BJ (cell line): ENCODE measurements around the gene CEP192. TPM values are rescaled to one million over a fixed set of nuclear protein-coding genes. Genes with fewer than 3 reads are reported as not detected.
"Not testable (repeated sequence)": the region's sequence is repeated elsewhere in the genome, so short reads cannot be mapped to it uniquely, and the experiment has no call there.

ENCODE experiments used
- CTCF ChIA-PET: fragments of 350-600 bp; formaldehyde crosslinking; extraction: SDS; loops from one replicate; lab custom pipeline; 2021; ENCODE audit warnings: antibody characterized with exemption, inconsistent platforms; lab: Yijun Ruan, JAX
- POLR2A ChIA-PET: fragments of 300-600 bp; sonication (Branson Sonifier 250); formaldehyde crosslinking; extraction: SDS; loops from one replicate; lab custom pipeline; 2021; ENCODE audit warnings: antibody characterized with exemption; lab: Charles Lee
- DNase-seq: peaks from one replicate; pipeline ENCODE4 v3.0.0-alpha.2; 2011; ENCODE audit warnings: low read depth
- H3K27me3 ChIP-seq: 2 replicates; pipeline ENCODE4 v1.6.0; 2011; ENCODE audit warnings: low read length; ENCODE audit not compliant: control insufficient read depth, insufficient read depth
- H3K36me3 ChIP-seq: 2 replicates; pipeline ENCODE4 v1.5.1; 2011; ENCODE audit warnings: low read length; ENCODE audit not compliant: control insufficient read depth, insufficient read depth
- H3K4me3 ChIP-seq: 2 replicates; pipeline ENCODE4 v1.5.1; 2011; ENCODE audit warnings: low read depth, mild to moderate bottlenecking, control low read depth, low read length
- polyA plus RNA-seq: library from polyadenylated mRNA; depleted of rRNA; stranded (reverse); fragments of >200 nt; gene quantifications from 2 replicates; pipeline ENCODE4 v1.2.3, GENCODE V29; 2011
- TF ChIP-seq, protein P1 (sequence below): IDR thresholded peaks from 2 replicates; pipeline ENCODE4 v1.5.1; 2011; ENCODE audit warnings: low read depth, mild to moderate bottlenecking, control low read depth, inconsistent platforms, low read length, moderate library complexity; ENCODE audit not compliant: insufficient read depth

CEP192 gene
- polyA plus RNA-seq, 1 experiment, result 13.3 TPM

DNA sequence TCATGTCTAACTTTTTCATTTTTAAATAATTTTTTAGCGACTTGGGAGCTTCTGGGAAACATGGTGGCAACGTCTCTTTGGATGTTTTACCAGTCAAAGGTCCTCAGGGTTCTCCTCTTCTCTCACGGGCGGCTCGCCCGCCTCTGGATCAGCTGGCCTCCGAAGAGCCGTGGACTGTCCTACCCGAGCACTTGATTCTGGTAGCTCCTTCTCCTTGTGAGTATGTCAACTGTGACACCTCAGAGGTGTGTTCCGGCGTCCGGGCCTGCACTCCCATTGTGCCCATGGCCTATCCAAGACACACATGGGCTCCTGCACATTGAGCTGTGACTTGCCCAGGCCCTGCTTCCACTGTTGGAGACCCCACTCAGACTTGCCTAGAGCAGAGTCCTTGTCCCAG, 104.3 kb downstream of the CEP192 start:
- DNase-seq, result no peak
- TF ChIP-seq, protein P1, sequence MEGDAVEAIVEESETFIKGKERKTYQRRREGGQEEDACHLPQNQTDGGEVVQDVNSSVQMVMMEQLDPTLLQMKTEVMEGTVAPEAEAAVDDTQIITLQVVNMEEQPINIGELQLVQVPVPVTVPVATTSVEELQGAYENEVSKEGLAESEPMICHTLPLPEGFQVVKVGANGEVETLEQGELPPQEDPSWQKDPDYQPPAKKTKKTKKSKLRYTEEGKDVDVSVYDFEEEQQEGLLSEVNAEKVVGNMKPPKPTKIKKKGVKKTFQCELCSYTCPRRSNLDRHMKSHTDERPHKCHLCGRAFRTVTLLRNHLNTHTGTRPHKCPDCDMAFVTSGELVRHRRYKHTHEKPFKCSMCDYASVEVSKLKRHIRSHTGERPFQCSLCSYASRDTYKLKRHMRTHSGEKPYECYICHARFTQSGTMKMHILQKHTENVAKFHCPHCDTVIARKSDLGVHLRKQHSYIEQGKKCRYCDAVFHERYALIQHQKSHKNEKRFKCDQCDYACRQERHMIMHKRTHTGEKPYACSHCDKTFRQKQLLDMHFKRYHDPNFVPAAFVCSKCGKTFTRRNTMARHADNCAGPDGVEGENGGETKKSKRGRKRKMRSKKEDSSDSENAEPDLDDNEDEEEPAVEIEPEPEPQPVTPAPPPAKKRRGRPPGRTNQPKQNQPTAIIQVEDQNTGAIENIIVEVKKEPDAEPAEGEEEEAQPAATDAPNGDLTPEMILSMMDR, result no peak
- CTCF ChIA-PET, result interaction anchor here (1.2 kb wide), 1 partner anchor 14 kb away, joined by 3 read pairs; no protein-coding TSS in a partner anchor
- no peaks in the 10 kb centered on the region for H3K27me3 ChIP-seq
- H3K36me3 ChIP-seq, result peaks cover 8% of the 10 kb centered on the region
- no peak overlapping the region for H3K4me3 ChIP-seq
- POLR2A ChIA-PET, result no interaction called here

DNA sequence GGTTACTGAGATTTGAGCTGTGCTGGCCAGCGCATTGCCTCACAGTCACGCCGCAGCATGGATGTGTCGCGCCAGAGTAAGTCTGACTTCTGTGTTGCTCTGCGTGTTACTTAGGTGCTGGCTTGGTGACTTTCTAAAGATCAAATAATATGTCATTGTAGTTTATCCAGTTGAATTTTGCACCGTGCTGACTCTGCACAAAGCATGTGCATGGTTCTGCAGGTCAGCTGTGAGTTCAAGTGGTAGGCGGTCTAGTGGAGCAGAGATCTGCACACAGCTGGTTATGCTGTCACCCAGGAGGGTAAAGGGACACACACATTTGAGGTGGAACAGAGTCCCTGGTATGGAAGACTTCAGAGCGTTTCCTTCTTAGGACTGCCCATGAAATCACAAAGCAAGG, 105.1 kb downstream of the CEP192 start:
- H3K27me3 ChIP-seq, result no peaks in the 10 kb centered on the region
- ChIA-PET POLR2A (no interaction called here), CTCF (interaction anchor here (1.2 kb wide), 1 partner anchor 15 kb away, joined by 3 read pairs; no protein-coding TSS in a partner anchor)
- TF ChIP-seq, protein P1, result no peak
- DNase-seq, result no peak
- H3K4me3 ChIP-seq, result no peak overlapping the region
- peaks cover 7% of the 10 kb centered on the region for H3K36me3 ChIP-seq

DNA sequence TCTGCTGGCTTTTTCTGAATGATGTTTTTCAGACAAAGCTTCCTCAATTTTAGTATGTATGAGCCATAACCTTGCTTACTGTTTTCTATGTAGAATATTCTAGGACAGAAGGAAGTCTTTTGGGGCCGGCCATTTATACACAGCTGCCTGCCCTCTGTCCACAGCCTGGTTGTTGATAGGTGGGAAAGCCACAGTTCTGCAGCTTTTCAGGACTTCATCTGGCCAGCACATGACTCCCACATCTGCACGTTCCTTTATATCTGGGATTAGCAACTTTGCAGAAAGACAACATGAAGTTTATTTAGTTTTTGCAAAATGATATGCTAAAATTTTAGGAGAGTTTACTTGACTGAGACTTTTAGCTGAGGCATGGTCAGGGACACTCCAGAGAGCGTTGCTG, 105.6 kb downstream of the CEP192 start:
- CTCF ChIA-PET, result no interaction called here
- peaks cover 8% of the 10 kb centered on the region for H3K36me3 ChIP-seq

DNA sequence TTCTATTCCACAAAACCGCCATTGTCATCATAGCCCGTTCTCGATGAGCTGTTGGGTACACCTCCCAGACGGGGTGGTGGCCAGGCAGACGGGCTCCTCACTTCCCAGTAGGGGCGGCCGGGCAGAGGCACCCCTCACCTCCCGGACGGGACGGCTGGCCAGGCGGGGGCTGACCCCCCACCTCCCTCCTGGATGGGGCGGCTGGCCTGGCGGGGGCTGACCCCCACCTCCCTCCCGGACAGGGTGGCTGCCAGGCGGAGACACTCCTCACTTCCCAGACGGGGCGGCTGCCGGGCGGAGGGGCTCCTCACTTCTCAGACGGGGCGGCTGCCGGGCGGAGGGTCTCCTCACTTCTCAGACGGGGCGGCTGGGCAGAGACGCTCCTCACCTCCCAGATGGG, 106.9 kb downstream of the CEP192 start:
- CTCF ChIA-PET, H3K27me3 ChIP-seq, DNase-seq, POLR2A ChIA-PET, H3K4me3 ChIP-seq: not testable (repeated sequence)
- H3K36me3 ChIP-seq, result peaks cover 11% of the 10 kb centered on the region

More for the DNA sequence above, 105.6 kb downstream of the CEP192 start:
- no peak for DNase-seq
- TF ChIP-seq, protein P1, result no peak
- H3K27me3 ChIP-seq, result no peaks in the 10 kb centered on the region
- H3K4me3 ChIP-seq, result no peak overlapping the region
- POLR2A ChIA-PET, result no interaction called here

DNA sequence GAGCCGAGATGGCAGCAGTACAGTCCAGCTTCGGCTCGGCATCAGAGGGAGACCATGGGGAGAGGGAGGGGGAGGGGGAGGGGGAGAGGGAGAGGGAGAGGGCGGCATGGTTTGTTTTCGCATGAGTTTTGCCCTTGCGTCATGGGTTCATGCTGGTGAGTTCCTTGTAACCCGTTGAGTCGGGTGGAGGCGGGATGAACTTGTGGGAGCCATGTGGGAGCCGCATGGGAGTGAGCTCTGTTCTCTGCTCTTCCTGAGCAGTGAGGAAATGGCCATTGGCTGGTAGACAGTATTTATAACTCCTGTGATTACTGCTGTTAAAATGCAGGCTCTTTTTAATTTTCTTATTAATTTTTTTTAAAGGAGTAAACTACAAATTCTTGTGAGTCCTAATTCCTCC, 108.0 kb downstream of the CEP192 start:
- H3K36me3 ChIP-seq, result peaks cover 11% of the 10 kb centered on the region

More for the DNA sequence above, 108.0 kb downstream of the CEP192 start:
- Histone ChIP-seq H3K4me3 (no peak overlapping the region), H3K27me3 (no peaks in the 10 kb centered on the region)
- no peak for DNase-seq
- CTCF ChIA-PET, result no interaction called here
- POLR2A ChIA-PET, result no interaction called here
- TF ChIP-seq, protein P1, result no peak
